ENCODE data around the gene POFUT1.
"Not testable (repeated sequence)": the region's sequence is repeated elsewhere in the genome, so short reads cannot be mapped to it uniquely, and the experiment has no call there.

DNA sequence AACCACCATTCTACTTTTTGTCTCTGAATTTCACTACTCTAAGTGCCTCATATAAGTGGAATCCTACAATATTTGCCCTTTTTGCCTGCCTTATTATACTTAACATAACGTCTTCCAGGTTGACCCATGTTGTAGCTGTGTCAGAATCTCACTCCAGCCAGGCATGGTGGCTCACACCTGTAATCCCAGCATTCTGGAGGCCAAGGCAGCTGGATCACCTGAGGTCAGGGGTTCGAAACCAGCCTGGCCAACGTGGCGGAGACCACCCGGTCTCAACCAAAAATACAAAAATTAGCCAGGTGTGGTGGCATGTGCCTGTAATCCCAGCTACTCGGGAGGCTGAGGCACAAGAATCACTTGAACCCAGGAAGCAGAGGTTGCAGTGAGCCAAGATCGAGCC, 30.0 kb upstream of the POFUT1 start:
- TF ChIP-seq, protein P1, sequence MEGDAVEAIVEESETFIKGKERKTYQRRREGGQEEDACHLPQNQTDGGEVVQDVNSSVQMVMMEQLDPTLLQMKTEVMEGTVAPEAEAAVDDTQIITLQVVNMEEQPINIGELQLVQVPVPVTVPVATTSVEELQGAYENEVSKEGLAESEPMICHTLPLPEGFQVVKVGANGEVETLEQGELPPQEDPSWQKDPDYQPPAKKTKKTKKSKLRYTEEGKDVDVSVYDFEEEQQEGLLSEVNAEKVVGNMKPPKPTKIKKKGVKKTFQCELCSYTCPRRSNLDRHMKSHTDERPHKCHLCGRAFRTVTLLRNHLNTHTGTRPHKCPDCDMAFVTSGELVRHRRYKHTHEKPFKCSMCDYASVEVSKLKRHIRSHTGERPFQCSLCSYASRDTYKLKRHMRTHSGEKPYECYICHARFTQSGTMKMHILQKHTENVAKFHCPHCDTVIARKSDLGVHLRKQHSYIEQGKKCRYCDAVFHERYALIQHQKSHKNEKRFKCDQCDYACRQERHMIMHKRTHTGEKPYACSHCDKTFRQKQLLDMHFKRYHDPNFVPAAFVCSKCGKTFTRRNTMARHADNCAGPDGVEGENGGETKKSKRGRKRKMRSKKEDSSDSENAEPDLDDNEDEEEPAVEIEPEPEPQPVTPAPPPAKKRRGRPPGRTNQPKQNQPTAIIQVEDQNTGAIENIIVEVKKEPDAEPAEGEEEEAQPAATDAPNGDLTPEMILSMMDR (conservative IDR thresholded peaks at IDR 0.05; ENCODE audit: low read depth in 2 of 2): not testable (repeated sequence)
- TF ChIP-seq POLR2AphosphoS5 (IDR thresholded peaks at IDR 0.05; ENCODE audit: low read depth); ZNF114 (CRISPR knock-in tag; IDR thresholded peaks at IDR 0.05); EZH2 (IDR thresholded peaks at IDR 0.05; ENCODE audit: low read depth, unreplicated experiment): not testable (repeated sequence)

Measured in GM23338 (cell line).